Measurements from ENCODE around the gene HDGFL2. TPM values are rescaled to one million over a fixed set of nuclear protein-coding genes. Genes with fewer than 3 reads are reported as not detected.

Gene HDGFL2
- total and polyA plus RNA-seq, 10 of the 15 experiments (the other 5 are each of a cell fraction or from before 2014, with no cell fraction given): 0.16 to 56.9 (median 25.3) TPM

- TF ChIP-seq, protein P1, sequence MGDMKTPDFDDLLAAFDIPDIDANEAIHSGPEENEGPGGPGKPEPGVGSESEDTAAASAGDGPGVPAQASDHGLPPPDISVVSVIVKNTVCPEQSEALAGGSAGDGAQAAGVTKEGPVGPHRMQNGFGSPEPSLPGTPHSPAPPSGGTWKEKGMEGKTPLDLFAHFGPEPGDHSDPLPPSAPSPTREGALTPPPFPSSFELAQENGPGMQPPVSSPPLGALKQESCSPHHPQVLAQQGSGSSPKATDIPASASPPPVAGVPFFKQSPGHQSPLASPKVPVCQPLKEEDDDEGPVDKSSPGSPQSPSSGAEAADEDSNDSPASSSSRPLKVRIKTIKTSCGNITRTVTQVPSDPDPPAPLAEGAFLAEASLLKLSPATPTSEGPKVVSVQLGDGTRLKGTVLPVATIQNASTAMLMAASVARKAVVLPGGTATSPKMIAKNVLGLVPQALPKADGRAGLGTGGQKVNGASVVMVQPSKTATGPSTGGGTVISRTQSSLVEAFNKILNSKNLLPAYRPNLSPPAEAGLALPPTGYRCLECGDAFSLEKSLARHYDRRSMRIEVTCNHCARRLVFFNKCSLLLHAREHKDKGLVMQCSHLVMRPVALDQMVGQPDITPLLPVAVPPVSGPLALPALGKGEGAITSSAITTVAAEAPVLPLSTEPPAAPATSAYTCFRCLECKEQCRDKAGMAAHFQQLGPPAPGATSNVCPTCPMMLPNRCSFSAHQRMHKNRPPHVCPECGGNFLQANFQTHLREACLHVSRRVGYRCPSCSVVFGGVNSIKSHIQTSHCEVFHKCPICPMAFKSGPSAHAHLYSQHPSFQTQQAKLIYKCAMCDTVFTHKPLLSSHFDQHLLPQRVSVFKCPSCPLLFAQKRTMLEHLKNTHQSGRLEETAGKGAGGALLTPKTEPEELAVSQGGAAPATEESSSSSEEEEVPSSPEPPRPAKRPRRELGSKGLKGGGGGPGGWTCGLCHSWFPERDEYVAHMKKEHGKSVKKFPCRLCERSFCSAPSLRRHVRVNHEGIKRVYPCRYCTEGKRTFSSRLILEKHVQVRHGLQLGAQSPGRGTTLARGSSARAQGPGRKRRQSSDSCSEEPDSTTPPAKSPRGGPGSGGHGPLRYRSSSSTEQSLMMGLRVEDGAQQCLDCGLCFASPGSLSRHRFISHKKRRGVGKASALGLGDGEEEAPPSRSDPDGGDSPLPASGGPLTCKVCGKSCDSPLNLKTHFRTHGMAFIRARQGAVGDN (IDR thresholded peaks at IDR 0.05): no peak
- TF ChIP-seq BMI1 (IDR thresholded peaks at IDR 0.05; ENCODE audit: borderline replicate concordance) (no peak), ZBTB4 (CRISPR knock-in tag; IDR thresholded peaks at IDR 0.05) (no peak), MYB (IDR thresholded peaks at IDR 0.05; ENCODE audit: borderline replicate concordance, low read depth, low read length) (no peak), MTA2 (IDR thresholded peaks at IDR 0.05; ENCODE audit: low read depth) (no peak), RCOR1 (conservative IDR thresholded peaks at IDR 0.05; ENCODE audit: low read depth, low read length) (no peak), RB1 (IDR thresholded peaks at IDR 0.05; ENCODE audit: borderline replicate concordance) (no peak), IRF3 (IDR thresholded peaks at IDR 0.05) (no peak)
Measured at GRCh38 chr19:4448147-4448985, 23.7 kb upstream of the HDGFL2 start (continued).

All from GM12878 (cell line).